Measurements from ENCODE around the gene VPS41.
"Not testable (repeated sequence)": the region's sequence is repeated elsewhere in the genome, so short reads cannot be mapped to it uniquely, and the experiment has no call there.

Gene VPS41

DNA sequence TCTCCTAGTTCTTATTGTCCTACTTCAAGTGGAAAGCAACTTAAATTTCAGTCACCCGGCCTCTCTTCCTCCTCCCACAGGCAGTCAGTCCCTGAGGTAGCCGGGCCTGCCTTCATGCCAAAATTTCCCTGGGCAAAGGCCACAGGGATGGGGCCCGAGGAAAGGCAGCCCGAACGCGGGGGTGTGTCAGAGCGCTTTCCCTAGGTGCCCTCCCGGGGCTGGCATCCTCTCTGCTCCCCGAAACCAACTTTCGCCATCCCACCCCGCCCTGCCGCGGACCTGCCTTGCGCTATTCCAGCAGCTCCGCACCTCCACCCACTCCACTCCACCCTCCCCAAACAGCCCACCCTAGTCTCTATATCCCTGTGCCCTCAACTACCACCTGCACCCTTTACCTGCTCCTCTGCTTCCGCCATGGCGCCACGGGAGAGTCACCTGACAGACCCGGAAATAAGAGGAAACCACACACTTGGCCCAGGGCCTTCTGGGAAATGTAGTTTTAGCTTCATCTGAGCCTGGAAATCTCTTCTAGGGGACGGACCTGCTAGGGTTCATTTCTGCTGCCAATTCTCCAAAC lies at the start of gene VPS41:
TSS of gene VPS41 (minus strand) at position 433 of the 577 bp plus-strand sequence. CDS start at position 416, 17 bp downstream.
- no peak for FAIRE-seq

DNA sequence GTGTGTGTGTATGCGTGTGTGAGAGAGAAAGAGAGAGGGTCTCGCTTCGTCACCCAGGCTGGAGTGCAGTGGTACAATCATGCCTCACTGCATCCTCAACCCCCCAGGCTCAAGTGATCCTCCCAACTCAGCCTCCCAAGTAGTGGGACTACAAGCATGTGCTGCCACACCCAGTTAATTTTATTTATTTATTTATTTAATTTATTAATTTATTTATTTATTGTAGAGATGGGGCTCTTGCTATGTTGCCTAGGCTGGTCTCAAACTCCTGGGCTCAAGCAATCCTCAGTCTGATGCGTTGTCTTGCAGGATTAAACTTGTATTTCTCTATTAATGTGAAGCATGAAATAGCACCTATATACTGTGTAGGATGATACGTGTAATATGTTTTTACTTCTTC lies 46.9 kb upstream of the VPS41 start:
- no peak for FAIRE-seq

DNA sequence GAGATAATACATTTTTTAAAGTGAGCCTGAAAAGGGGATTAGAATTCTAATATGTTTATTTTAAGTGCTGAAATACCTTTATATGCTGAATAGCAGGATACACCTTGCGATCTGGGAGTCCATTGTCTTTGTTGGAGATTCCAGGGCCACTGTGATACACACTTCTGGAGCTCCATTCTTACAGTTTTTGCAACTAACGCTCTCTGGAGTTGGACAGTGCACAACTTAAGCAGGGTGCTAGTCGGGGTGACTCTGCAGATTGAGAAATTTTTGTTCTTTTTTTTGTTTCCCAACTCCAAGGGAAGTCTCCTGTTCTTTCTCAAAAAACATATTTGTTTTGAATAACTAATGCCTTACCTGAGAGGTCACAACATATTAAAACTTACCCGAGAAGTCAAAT lies 45.0 kb upstream of the VPS41 start:
- no peak for FAIRE-seq

DNA sequence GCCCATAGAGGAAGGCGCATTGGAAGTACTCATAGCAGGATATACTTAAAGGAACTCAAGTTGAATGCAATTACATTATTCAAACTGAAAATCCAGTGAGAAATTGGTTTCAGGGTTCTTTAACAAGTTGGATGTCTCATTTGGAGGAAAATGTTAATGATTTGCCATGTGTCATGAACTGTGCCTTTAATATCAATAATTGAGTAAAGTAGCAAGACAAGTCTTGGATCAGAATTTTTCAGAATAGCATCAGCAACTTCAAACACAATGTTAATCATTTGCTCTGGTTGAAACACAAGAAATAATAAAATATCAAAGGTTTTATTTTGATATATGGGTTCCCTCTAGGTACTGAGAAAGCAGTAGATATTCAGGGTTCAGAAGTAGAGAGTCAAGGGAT lies 44.2 kb upstream of the VPS41 start:
- no peak for FAIRE-seq

DNA sequence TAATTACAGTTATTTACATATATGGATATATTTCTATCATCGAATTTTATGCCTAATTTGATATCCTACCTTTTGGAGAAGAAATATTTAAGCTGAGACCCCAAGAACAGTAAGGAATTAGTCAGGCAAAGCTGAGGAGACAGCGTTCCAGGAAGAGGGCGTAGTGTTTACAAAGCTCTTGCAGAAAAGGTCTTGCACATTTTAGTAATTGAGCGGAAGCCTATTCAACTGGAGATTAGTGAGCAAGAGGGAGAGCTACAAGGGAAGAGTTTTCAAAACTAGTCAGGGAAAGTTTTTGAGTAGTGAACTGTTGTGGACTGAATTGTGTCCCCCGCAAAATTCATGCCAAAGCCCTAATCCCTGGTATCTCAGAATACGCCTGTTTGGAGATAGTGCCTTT lies 42.2 kb upstream of the VPS41 start:
- FAIRE-seq, result no peak

DNA sequence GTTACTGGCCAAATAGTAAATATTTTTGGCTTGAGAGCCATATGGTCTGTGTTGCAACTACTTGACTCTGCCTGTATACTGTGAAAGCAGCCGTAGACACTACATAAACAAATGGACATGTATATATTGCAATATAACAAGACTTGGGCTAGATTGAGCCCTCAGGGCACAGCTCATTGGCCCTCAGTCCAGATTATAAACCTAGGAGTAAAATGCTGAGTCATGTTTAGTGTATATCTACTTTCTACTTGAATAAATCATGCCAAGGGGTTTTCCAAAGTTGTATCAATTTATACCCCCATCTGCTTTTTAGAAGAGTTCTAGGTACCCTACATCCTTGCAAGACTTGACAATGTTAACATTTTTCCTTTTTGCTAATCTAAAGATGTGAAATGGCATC lies 41.3 kb upstream of the VPS41 start:
- FAIRE-seq, result no peak

DNA sequence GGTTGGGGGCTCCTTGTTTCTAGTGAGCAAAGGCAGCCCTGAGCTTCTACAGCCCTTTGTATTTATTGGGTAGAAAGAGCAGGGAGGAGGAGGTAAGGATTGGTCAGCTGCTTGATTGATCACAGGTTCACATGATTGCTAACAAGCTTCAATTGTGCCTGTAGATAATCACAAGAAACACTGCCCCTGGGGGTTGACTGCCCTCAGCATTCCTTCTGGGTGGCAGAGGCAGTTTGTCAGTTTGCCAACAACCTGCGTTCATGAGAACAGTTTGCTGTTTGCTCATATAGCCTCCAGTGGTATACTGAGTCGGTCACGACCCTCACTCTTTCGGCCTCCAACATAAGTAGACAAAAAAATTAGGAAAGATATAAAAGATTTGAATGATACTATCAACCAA lies 38.5 kb upstream of the VPS41 start:
- FAIRE-seq, result not testable (repeated sequence)

GRCh38 chr7:38942431-38943051 lies 33.5 kb upstream of the VPS41 start:
- no peak for FAIRE-seq

- FAIRE-seq, result no peak
These were observed 31.8 kb upstream of the VPS41 start for GRCh38 chr7:38940774-38941173.

DNA sequence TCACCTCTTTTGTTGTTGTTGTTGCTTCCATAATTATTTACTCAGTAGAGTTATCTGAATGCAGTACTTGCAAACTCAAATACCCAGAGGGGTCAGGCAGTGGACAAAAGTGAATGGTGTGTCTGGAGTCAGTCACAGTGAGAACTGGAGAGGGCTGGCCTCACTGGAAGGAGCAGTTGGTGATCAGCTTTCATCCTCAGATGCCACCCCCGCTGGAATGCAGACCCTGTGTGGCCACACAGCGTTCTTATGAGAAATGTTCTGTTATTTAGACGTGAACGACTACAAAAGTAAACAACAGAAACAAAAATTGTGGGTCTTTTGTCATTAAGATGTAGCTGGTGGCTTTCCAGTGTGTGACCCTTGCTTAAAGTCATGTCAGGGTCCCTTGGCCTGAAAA lies 29.6 kb upstream of the VPS41 start:
- FAIRE-seq, result no peak

DNA sequence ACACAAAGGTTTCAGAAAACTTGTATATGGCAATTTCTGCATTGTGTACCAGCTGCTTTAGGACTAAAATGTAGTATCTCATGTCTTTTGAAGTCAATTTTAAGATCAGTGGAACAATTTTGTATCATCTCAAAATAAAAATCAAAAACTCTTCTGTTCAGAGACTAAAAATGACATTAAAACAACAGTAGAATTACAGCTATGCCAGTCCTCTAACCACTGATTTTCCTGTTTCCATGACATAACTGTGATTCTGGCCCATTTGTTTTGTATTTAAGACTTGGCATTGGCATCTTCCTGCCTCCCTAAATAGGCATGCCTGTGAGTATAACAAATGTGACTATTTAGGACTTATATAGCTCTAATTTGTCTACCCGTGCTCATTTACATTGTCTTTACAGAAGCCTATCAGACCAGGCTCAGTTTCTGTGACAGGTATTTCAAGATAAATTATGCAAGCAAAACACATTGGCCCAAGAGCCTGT lies 29.1 kb upstream of the VPS41 start:
- FAIRE-seq, result no peak

DNA sequence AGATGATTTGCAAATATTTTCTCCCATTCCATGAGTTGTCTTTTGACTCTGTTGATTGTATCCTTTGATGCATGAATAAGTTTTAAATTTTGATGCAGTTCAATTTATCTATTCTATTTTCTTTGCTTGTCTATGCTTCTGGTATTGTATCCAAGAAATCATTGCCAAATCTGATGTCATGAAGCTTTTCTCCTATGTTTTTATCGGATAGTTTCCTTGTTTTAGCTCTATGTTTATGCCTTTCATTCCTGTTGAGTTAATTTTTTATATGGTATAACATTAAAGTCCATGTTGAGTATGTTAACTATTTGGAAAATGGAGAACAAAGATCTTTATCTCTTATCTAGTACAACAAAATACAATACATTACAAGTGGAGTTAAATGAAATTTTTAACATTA lies 27.6 kb upstream of the VPS41 start:
- FAIRE-seq, result no peak

DNA sequence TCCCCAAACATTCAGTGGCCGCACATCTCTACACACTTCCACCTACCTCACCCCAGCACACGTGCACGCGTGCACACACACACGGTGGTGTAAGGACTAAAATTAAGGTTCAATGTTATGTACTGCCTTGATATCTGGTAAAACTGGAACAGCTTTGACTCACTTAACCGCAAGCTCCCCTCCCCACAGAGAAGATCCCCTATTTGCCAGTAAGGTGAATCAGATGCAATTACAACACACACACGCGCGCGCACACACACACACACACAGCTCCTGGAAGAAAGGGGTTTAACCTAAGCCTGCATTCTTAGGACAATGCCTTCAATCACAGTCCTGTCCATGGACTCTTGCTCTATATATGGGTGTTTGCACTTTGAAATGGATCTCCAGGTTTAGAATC lies 25.5 kb upstream of the VPS41 start:
- FAIRE-seq, result no peak

- no peak for FAIRE-seq
These were observed 25.1 kb upstream of the VPS41 start for GRCh38 chr7:38934051-38934450.

- no peak for FAIRE-seq
These were observed 23.6 kb upstream of the VPS41 start for GRCh38 chr7:38932509-38933168.

- FAIRE-seq, result no peak
These were observed 20.6 kb upstream of the VPS41 start for GRCh38 chr7:38929460-38930171.

DNA sequence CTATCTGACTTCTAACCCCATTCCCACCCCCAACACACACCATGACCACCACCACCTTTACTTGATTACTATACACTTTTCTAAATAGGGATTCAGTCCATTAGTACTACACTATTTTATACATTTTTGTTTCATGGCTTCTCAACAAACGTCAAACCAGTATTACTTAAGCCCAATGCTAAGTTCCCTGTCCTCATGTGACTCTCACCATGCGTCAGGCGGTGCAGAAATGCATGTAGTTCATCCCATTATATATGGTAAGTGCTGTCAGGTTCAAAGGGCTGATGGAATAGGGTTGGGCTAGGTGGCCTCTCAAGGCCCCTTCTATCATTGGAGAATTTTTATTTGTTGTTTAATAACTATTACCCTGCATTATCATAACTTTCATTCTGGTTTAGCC lies 19.5 kb upstream of the VPS41 start:
- FAIRE-seq, result no peak

DNA sequence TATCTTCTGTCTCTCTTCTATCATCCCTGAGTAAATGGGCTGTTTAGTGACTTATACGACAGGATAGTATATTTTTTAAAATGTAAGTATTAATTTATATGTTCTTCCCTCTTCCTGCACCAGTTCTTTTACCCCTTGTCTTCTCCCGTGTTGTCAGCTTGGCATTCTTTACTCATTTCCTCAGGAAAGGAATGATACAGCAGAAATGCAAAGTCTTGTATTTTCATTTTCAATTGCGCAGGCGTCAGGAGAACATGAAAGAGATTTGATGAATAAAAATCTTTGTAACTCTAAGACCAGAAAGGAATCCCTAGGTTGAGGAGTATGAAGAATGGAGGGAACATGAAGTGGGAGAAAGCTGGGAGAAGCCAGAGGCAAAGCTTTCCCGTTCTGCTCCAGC lies 18.8 kb upstream of the VPS41 start:
- no peak for FAIRE-seq

GRCh38 chr7:38920731-38921130 lies 11.7 kb upstream of the VPS41 start:
- no peak for FAIRE-seq

DNA sequence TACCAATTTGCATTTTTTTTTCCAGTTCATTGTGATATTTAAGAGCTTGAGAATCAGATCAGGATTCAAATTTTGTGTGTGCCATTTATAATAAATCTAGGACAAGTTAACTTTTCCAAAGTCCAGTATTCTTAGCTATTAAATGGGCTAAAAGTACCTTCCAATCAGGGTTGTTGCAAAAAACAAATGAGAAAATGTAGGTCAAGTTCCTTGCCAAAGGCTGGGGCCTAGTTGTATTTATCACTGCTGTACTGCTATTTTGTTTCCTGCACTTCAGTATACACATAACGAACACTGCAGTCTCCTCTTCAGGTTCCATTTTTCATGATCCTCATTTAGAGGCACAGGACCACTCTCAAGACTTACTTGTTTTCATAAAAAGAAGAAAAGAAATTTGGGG lies 7.4 kb upstream of the VPS41 start:
- no peak for FAIRE-seq

DNA sequence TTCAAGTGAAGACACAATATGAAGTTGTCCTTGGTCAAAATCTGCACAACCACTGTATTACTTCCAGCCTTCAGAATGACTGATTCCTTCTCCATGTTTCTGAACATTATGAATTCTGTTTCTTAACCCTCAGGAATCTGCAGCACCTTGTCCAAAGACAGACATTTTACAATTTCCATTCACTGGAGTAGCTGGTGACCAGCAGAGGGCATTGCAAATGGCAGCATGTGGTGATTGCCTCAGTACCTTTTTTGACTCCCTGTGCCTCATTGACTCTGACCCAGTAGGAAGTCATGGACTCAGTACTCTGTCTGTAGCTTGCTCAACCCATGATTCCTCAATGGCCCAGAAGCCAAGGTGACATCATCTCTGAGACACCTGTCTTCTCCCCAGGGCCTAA lies 879 bp upstream of the VPS41 start:
- no peak for FAIRE-seq

GRCh38 chr7:38907766-38908165 lies 1.2 kb downstream of the VPS41 start:
- FAIRE-seq, result no peak

DNA sequence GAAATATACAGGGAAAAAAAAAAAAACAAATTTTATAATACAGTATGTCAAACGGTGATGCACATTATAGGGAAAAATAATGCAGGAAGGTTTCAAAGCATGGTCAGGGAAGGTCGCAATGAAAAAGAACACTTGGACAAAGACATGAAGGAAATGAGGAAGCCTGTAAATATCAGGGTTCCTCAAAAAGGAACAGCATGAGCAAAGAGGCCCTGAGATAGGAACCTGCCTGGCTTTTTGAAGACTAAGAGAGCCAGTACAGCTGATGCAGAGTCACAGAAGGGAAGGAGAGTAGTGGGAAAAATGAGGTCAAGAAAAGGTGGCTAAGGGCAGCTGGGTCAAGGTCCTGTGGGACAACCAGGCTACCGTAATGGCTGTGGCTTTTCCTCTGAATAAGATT lies 1.9 kb downstream of the VPS41 start:
- no peak for FAIRE-seq

Data from colon (tissue), 2 donors.